Activated gamma-delta T cell treated with anti-CD3 and anti-CD28 coated beads, Interleukin-2, amount 50 U/mL, for 16 hours (primary cell): ENCODE data around the gene NDUFA12.

Source experiments
- DNase-seq: peaks from one replicate; pipeline ENCODE4 v3.0.0-alpha.2; 2020; ENCODE audit warnings: low read depth

Gene NDUFA12

GRCh38 chr12:94940771-94941170, 62.7 kb downstream of the NDUFA12 start:
- no peak for DNase-seq

- DNase-seq = no peak
These were observed 64.9 kb downstream of the NDUFA12 start for GRCh38 chr12:94938583-94938982.

GRCh38 chr12:94930772-94931171, 72.7 kb downstream of the NDUFA12 start:
- no peak for DNase-seq

- no peak for DNase-seq
These were observed 73.3 kb downstream of the NDUFA12 start for GRCh38 chr12:94930216-94930654.

- DNase-seq = no peak
These were observed 73.7 kb downstream of the NDUFA12 start for GRCh38 chr12:94929780-94930179.

GRCh38 chr12:94925729-94926128, 77.8 kb downstream of the NDUFA12 start:
- DNase-seq = no peak

- DNase-seq = no peak
These were observed 78.3 kb downstream of the NDUFA12 start for GRCh38 chr12:94925206-94925605.

- no peak for DNase-seq
These were observed 80.9 kb downstream of the NDUFA12 start for GRCh38 chr12:94922561-94922960.
